Body of pancreas (tissue), 4 donors: ENCODE results near the gene GHRHR. TPM values are rescaled to one million over a fixed set of nuclear protein-coding genes. Genes with fewer than 3 reads are reported as not detected.
A peak's percentile ranks its signal among the peaks of the same experiment; 100 is the strongest.

Source experiments
- ATAC-seq: fragments of 150-250 bp; one replicate; pipeline ENCODE4 v1.9.1; 2016
- DNase-seq, 4 donors: peaks; one replicate each; pipeline ENCODE4 v3.0.0-alpha.2; 2019
- H3K27ac ChIP-seq, 4 donors: fragments of 200-600 bp; sonication (generic); 1 replicate in 3 of 4; 2 replicates in 1 of 4; pipeline versions ENCODE4 v1.5.1 to v1.6.1; 2016 to 2019; ENCODE audit warnings: mild to moderate bottlenecking in 1 of 4, mixed read lengths in 1 of 4, moderate library complexity in 1 of 4
- H3K27me3 ChIP-seq, 2 donors: fragments of 200-600 bp; sonication (generic); one replicate each; pipeline ENCODE4 v1.6.0; 2016; ENCODE audit warnings: mild to moderate bottlenecking in 1 of 2
- H3K36me3 ChIP-seq, 2 donors: fragments of 200-600 bp; sonication (generic); replicated peaks in 1 of 2; 2 replicates each; pipeline ENCODE4 v1.5.1; 2016; ENCODE audit warnings: low read depth in 2 of 2; ENCODE audit not compliant: insufficient read depth in 1 of 2
- H3K4me1 ChIP-seq: fragments of 200-600 bp; sonication (generic); one replicate; pipeline ENCODE4 v1.6.0; 2016
- H3K4me3 ChIP-seq, 2 donors: fragments of 200-600 bp; sonication (generic); 1 replicate in 1 of 2; 2 replicates in 1 of 2; pipeline ENCODE4 v1.5.1; 2016 to 2019
- H3K9me3 ChIP-seq, 3 donors: fragments of 200-600 bp; sonication (generic); 1 replicate in 2 of 3; 2 replicates in 1 of 3; pipeline ENCODE4 v1.5.1; 2016
- POLR2A ChIP-seq, 3 donors: fragments of 450-650 bp; IDR thresholded peaks; one replicate each; pipeline ENCODE4 v1.6.1; 2016; ENCODE audit warnings: antibody characterized with exemption in 3 of 3, mild to moderate bottlenecking in 2 of 3
- WGBS, 2 donors: methylation state at CpG; one replicate each; pipeline ENCODE4 v1.1.5; 2017; 5-methylcytosine and 5-hydroxymethylcytosine counted together
- intact Hi-C: fragments of 100-400 bp; cut with DNase I; formaldehyde crosslinking; loops from one replicate; pipeline ENCODE4 v1.15.1; 2023
- total RNA-seq, 2 donors: library from RNA; depleted of rRNA; stranded (reverse); fragments of >200 nt; gene quantifications; one replicate each; pipeline ENCODE4 v1.1.0, GENCODE V29; 2016
- TF ChIP-seq, protein P1 (sequence below), 7 experiments: fragments of 450-650 bp in 4 of 7; fragments of 200-600 bp in 3 of 7; sonication (generic) in 3 of 7; IDR thresholded peaks; one replicate each; pipeline ENCODE4 v1.5.1; 2016 to 2019; ENCODE audit warnings: antibody characterized with exemption in 7 of 7

GHRHR gene
- total RNA-seq, 2 donors from 2014 or later: not detected

DNA sequence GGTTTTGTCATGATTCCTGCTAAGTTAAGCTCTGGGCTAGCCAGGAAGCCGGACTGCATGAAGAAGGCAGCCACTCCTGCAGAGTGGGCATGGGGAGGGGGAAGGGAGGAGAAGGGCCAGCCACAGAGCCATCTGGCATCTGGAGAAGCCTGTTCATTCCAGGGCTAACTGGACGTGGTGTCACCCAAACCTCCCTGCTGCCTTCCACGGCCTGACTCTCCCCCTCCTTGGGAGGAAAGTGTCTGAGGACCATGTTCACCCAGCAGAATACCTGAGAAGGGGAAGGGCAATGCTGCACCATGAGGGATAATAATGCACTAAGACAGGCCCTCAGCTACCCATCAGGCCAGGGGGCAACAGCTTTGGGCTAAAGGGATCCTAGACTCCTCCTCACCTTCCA is 36.7 kb upstream of the GHRHR start:
- ATAC-seq (no peak), DNase-seq (peak in 3 of 4 donors; percentile 1 to 8 (median 6))
- peaks cover 5% of the 10 kb centered on the region for H3K4me1 ChIP-seq
- TF ChIP-seq POLR2A (IDR thresholded peaks at IDR 0.05): no peak
- TF ChIP-seq, protein P1, sequence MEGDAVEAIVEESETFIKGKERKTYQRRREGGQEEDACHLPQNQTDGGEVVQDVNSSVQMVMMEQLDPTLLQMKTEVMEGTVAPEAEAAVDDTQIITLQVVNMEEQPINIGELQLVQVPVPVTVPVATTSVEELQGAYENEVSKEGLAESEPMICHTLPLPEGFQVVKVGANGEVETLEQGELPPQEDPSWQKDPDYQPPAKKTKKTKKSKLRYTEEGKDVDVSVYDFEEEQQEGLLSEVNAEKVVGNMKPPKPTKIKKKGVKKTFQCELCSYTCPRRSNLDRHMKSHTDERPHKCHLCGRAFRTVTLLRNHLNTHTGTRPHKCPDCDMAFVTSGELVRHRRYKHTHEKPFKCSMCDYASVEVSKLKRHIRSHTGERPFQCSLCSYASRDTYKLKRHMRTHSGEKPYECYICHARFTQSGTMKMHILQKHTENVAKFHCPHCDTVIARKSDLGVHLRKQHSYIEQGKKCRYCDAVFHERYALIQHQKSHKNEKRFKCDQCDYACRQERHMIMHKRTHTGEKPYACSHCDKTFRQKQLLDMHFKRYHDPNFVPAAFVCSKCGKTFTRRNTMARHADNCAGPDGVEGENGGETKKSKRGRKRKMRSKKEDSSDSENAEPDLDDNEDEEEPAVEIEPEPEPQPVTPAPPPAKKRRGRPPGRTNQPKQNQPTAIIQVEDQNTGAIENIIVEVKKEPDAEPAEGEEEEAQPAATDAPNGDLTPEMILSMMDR (IDR thresholded peaks at IDR 0.05): no peak
- no peak overlapping the region for H3K4me3 ChIP-seq
- intact Hi-C loops: no loop called here
- H3K9me3 ChIP-seq: no peaks in the 10 kb centered on the region
- peaks cover 19 to 20% of the 10 kb centered on the region in 2 donors for H3K36me3 ChIP-seq
- peak overlapping the region in 1 of 4 donors; percentile 89 for H3K27ac ChIP-seq
- no peaks in the 10 kb centered on the region for H3K27me3 ChIP-seq
- WGBS, 2 donors: 91 to 100% methylated on average over 3 of the region's 3 CpGs

DNA sequence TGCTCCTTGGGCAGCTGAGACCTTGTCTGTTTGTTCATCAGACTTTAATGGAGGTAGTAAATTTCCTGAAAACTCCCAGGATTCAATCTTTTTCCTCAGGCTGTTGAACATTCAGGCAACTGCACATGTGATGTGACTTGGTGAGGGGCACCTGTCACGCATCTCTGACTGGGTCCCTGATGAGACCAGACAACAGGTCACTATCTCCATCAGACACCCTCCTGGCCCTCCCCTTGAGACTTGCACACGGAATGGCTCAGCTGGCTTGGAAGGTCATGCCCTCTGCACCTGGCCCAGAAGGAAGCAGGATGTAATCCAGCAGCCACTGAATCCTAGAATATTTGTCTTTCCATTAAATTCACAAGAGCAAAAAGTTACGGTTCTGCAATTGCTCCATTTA is 36.2 kb upstream of the GHRHR start:
- no peak for TF ChIP-seq POLR2A (IDR thresholded peaks at IDR 0.05)
- TF ChIP-seq, protein P1 (IDR thresholded peaks at IDR 0.05): no peak
- Histone ChIP-seq H3K27me3 (no peaks in the 10 kb centered on the region), H3K36me3 (peaks cover 17 to 19% of the 10 kb centered on the region in 2 donors), H3K27ac (peak overlapping the region in 1 of 4 donors; percentile 89), H3K9me3 (no peaks in the 10 kb centered on the region), H3K4me1 (peaks cover 5% of the 10 kb centered on the region), H3K4me3 (no peak overlapping the region)
- DNase-seq: peak in 2 of 4 donors; percentile 1 to 5
- WGBS, 2 donors: 67 to 75% methylated on average over 2 to 3 of the region's 3 CpGs
- ATAC-seq: no peak
- intact Hi-C loops: no loop called here

DNA sequence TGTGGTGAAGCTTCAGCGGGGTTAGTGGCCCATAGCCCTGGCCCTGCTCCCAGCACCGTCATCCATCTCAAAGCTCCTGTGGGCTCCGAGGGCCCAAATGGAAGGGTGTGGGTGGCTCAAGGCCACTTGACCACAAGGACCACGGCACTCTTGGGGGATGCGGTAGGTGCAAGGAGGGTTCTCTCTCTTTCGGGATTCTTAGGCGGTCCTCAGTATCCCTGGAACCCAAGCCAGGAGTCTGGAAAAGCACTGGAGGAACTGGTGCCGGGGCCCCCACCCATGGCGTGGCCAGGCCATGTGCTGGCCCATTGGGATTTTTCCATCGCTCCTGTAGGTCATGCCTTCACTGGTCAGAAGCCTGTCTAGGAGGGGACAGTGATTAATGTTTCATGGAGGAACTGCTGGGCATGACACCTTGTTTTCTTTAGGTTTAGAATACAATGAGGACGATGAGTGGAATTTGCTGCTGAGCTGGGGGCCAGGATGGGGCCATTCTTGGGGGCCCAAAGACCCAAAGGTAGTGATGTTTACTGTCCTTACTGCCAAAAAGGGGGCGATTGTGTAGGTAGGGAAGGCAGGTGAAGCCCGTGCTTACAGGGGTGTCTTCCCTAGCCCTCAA is 35.4 kb upstream of the GHRHR start:
- WGBS, 2 donors: 88 to 90% methylated on average over 9 to 13 of the region's 13 CpGs
- peak overlapping the region in 2 of 4 donors; percentile 88 to 89 for H3K27ac ChIP-seq
- no peak for ATAC-seq
- H3K4me3 ChIP-seq: no peak overlapping the region
- H3K9me3 ChIP-seq: no peaks in the 10 kb centered on the region
- peaks cover 11% of the 10 kb centered on the region for H3K4me1 ChIP-seq
- no peaks in the 10 kb centered on the region for H3K27me3 ChIP-seq
- DNase-seq: peak in 1 of 4 donors; percentile 4
- TF ChIP-seq POLR2A (IDR thresholded peaks at IDR 0.05): no peak
- TF ChIP-seq, protein P1 (IDR thresholded peaks at IDR 0.05): no peak
- intact Hi-C loops: no loop called here
- peaks cover 14 to 16% of the 10 kb centered on the region in 2 donors for H3K36me3 ChIP-seq

DNA sequence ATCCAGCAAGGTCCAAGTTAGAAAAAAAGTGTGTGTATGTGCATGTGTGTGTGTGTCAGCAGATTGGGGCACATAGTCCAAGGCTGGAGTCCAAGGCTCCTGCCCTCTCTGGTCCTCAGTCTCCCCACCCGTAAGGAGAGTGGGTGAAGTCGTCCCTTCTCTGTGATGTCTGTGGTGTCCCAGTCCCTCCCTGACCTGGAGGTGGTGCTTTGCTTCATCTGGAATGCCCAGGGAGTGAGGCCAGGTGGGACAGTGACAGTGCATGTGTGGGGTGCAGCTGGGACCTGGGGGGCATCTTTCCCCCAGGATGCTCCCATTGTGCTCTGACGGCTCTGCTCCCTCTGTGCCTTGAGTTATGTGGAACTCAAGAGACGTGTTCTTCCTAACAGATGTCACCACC is 34.1 kb upstream of the GHRHR start:
- Histone ChIP-seq H3K4me1 (peaks cover 25% of the 10 kb centered on the region), H3K4me3 (no peak overlapping the region), H3K36me3 (peaks cover 2 to 6% of the 10 kb centered on the region in 2 donors), H3K9me3 (no peaks in the 10 kb centered on the region), H3K27ac (peak overlapping the region; percentile 28 to 89 (median 87)), H3K27me3 (no peaks in the 10 kb centered on the region)
- intact Hi-C loops: no loop called here
- DNase-seq (peak; percentile 1 to 9 (median 6)), ATAC-seq (no peak)
- 65 to 76% methylated on average over 4 of the region's 4 CpGs for WGBS, 2 donors
- TF ChIP-seq POLR2A (IDR thresholded peaks at IDR 0.05): no peak

DNA sequence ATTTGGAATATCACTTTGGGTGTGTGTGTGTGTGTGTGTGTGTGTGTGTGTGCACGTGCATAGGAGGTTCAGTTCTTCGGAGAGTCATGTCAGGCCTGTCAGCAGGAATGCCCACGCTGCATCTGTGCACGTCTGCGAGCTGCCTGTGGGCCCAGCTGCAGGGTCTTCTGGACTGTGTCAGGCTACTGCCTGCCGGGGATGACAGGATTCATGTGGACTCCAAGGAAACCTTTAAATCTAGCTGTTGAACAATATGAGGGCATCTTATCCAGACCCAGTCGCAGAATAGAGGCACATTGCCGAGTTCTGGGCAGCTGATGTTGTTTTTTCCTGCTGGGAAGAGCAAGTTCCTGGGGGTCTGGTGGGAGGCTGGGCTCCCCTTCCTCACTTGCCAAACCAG is 33.1 kb upstream of the GHRHR start:
- ATAC-seq (peak; percentile 30), DNase-seq (peak; percentile 19 to 35 (median 24))
- no peak overlapping the region for H3K4me3 ChIP-seq
- no peaks in the 10 kb centered on the region for H3K9me3 ChIP-seq
- 51% methylated on average over 8 of the region's 8 CpGs for WGBS, 2 donors
- H3K27ac ChIP-seq: peak overlapping the region; percentile 40 to 89 (median 87)
- no peaks in the 10 kb centered on the region for H3K36me3 ChIP-seq
- H3K4me1 ChIP-seq: peaks cover 34% of the 10 kb centered on the region
- intact Hi-C loops: no loop called here
- no peaks in the 10 kb centered on the region for H3K27me3 ChIP-seq
- no peak for TF ChIP-seq POLR2A (IDR thresholded peaks at IDR 0.05)
- TF ChIP-seq, protein P1 (IDR thresholded peaks at IDR 0.05): no peak
